Measurements from ENCODE around the gene PLIN1. TPM values are rescaled to one million over a fixed set of nuclear protein-coding genes. Genes with fewer than 3 reads are reported as not detected.

Gene PLIN1
- total RNA-seq, 1 experiment from 2014 or later: 0.32 TPM

DNA sequence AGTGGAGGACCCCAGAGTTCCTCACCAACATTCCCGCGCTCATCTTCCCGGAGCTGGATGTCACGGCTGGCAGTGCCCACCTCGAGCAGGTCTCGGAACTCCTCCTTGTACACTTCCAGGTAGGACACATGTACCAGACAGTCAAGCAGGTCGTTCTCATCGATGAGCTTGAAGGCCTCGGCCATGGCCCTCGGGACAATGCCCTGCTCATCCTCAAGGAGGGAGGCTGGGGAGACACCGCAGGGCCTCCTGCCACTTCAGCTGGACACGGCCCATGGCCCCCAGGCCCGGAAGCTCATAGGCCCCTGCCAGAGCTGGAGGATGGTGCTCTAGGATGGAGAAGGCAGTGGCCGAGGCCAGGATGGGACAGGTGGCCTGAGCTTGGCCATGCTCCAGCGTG, 29.5 kb downstream of the PLIN1 start:
- ATAC-seq (no peak), DNase-seq (ENCODE audit: low read depth, low spot score) (no peak)
- no peak overlapping the region for H3K27ac ChIP-seq (ENCODE audit: low read depth, low read length)
- BruUV-seq (replicated peaks): no TSS peak
- no peak overlapping the region for H2AFZ ChIP-seq (ENCODE audit: low read depth, low read length, poor library complexity, severe bottlenecking)
- H3K4me3 ChIP-seq (replicated peaks in 1 of 2; ENCODE audit: low read depth in 1 of 2, low read length in 2 of 2): no peak overlapping the region
- peaks cover 0 to 4% of the 10 kb centered on the region in 2 experiments; a peak in 2 of 4 replicates for H3K4me1 ChIP-seq (ENCODE audit: control insufficient read depth in 1 of 2, insufficient read depth in 2 of 2, low read length in 2 of 2)
- ChIA-PET POLR2A (no interaction called here), CTCF (no interaction called here), RAD21 (ENCODE audit: low non-redundant PET in 1 of 2, low total read pairs in 2 of 2, uncharacterized antibody in 2 of 2, unreplicated experiment in 2 of 2) (no interaction called here)
- H3K9me3 ChIP-seq (ENCODE audit: control insufficient read depth in 1 of 2, insufficient read depth in 1 of 2, low read depth in 1 of 2, low read length in 2 of 2): no peaks in the 10 kb centered on the region
- H3K36me3 ChIP-seq (ENCODE audit: control insufficient read depth in 1 of 2, insufficient read depth in 2 of 2, low read length in 2 of 2): no peaks in the 10 kb centered on the region
- no peak overlapping the region for H3K4me2 ChIP-seq (ENCODE audit: low read length)
- no peaks in the 10 kb centered on the region for H4K20me1 ChIP-seq (ENCODE audit: insufficient read depth)
- H3K9ac ChIP-seq (ENCODE audit: low read length): no peak overlapping the region
- TF ChIP-seq POLR2A (IDR thresholded peaks at IDR 0.05; ENCODE audit: borderline replicate concordance, extremely low read depth, insufficient read depth, insufficient read length) (no peak), TCF7L2 (IDR thresholded peaks at IDR 0.05; ENCODE audit: borderline replicate concordance, extremely low read depth, insufficient read depth, insufficient read length) (no peak), REST (IDR thresholded peaks at IDR 0.05; ENCODE audit: low read depth) (no peak), ZNF274 (IDR thresholded peaks at IDR 0.05; ENCODE audit: low read depth, low read length) (no peak), YY1 (IDR thresholded peaks at IDR 0.05; ENCODE audit: extremely low read depth, insufficient replicate concordance, low read depth, low read length) (no peak), CTCF (IDR thresholded peaks at IDR 0.05 in 2 of 3, conservative IDR thresholded peaks at IDR 0.05 in 1 of 3; ENCODE audit: borderline replicate concordance in 1 of 3, insufficient read depth in 1 of 3, low read depth in 2 of 3, low read length in 2 of 3) (no peak), SP1 (IDR thresholded peaks at IDR 0.05; ENCODE audit: low read depth) (no peak), JUND (IDR thresholded peaks at IDR 0.05) (no peak), POLR2AphosphoS5 (IDR thresholded peaks at IDR 0.05; ENCODE audit: low read depth, low read length) (no peak), ELF1 (IDR thresholded peaks at IDR 0.05; ENCODE audit: borderline replicate concordance, low read depth) (no peak), SIN3A (IDR thresholded peaks at IDR 0.05; ENCODE audit: low read depth) (no peak)
- H3K9me2 ChIP-seq (ENCODE audit: insufficient read depth): no peaks in the 10 kb centered on the region
- H3K79me2 ChIP-seq (ENCODE audit: insufficient read depth, low read length): no peaks in the 10 kb centered on the region
- H3K27me3 ChIP-seq (ENCODE audit: insufficient read depth, low read length): no peaks in the 10 kb centered on the region
- intact Hi-C loops (cut with micrococcal nuclease): no loop called here
